Prostate gland (tissue), 2 donors: Measurements from ENCODE around the gene OR10A5.

Source experiments
- CTCF ChIP-seq, 4 experiments: fragments of 200-600 bp in 2 of 4; fragments of 450-650 bp in 2 of 4; sonication (generic) in 2 of 4; IDR thresholded peaks; 1 replicate in 3 of 4; 2 replicates in 1 of 4; pipeline ENCODE4 v1.5.1; 2016 to 2019; ENCODE audit warnings: antibody characterized with exemption in 4 of 4, mild to moderate bottlenecking in 2 of 4, moderate library complexity in 2 of 4
- POLR2A ChIP-seq: fragments of 450-650 bp; IDR thresholded peaks from one replicate; pipeline ENCODE4 v1.6.1; 2016; ENCODE audit warnings: antibody characterized with exemption, mild to moderate bottlenecking

GRCh38 chr11:6856871-6857270 is 11.4 kb downstream of the OR10A5 start:
- TF ChIP-seq CTCF (IDR thresholded peaks at IDR 0.05), result no peak
- TF ChIP-seq POLR2A, result no peak
